ENCODE measurements around the gene CDK16.

The CDK16 gene

DNA sequence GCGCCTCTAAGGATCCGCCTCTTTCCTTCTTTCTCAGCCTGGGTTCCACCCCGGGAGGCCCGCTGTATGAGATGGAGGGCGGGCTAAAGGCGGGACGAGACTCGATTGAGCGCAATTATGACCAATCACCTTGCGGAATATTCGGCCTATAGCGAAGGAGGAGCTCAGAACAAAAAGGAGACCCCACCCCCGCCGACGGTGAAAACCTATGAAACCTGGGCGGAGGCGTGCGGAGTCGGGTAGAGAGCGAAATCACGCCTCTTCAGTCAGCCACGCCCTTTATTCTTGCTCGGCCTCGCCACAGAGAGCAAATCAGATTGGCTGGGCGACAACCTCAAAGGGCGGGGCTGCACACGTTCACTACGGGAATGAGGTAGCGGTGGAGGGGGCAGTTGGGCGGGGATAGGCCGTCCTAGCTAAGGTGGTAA lies 615 bp upstream of the CDK16 start:
- Histone ChIP-seq H3K9me3 (ENCODE audit: low read length) (no peaks in the 10 kb centered on the region), H2AFZ (ENCODE audit: low read depth, low read length) (peak overlapping the region; percentile 21), H3K4me1 (ENCODE audit: insufficient read depth, low read length) (peaks cover 32% of the 10 kb centered on the region), H3K4me3 (ENCODE audit: low read length) (peak overlapping the region; percentile 56), H3K36me3 (ENCODE audit: insufficient read depth, low read length) (peaks cover 41% of the 10 kb centered on the region), H3K27me3 (ENCODE audit: insufficient read depth, low read length) (no peaks in the 10 kb centered on the region)

DNA sequence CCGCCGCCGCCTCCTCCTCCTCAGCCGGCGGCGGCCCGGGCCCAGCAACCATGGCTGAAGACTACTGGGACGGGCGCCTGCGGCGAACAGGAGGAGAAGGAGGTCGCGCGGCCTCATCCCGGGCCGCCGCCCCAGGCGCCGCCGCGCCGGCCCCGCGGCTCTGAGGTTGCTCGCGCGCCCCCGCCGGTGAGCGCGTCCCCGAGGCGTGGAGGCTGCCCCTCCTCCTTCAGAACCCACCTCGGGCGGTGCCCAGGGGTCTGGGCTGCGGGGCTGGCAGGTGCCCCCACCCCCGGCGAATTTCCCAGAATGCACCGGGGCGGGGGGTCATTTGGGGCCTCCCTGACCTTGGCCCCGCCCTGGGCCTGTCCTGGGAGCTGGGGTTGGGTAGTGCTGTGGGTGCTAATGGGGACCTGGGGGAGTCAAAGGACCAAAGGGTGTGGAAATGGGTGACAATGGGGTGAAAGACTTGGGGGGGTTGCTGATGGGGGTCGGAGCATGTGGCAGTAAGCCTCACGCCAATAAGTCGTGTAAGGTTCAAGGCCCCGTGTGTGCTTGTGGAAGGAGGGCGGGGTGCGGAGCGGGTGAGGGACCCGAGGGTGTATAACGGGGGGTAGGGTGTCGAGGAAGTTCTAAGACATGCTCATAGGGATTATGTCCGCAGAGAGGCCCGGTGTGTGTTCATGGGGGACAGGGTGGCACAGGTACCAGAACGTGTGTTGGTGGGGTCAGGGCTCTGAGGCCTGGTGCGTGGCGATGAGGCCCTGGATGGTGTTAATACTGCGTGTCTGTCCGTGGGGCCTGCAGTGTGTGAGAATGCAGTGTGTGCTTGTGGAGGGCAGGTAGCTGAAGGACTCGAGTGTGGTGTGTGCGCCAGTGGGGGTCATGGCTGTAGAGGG lies 687 bp downstream of the CDK16 start:
- Histone ChIP-seq H3K4me3 (ENCODE audit: low read length) (peak overlapping the region; percentile 56), H3K36me3 (ENCODE audit: insufficient read depth, low read length) (peaks cover 43% of the 10 kb centered on the region), H3K27me3 (ENCODE audit: insufficient read depth, low read length) (no peaks in the 10 kb centered on the region), H3K9me3 (ENCODE audit: low read length) (no peaks in the 10 kb centered on the region), H2AFZ (ENCODE audit: low read depth, low read length) (peak overlapping the region; percentile 21), H3K4me1 (ENCODE audit: insufficient read depth, low read length) (peaks cover 32% of the 10 kb centered on the region)

DNA sequence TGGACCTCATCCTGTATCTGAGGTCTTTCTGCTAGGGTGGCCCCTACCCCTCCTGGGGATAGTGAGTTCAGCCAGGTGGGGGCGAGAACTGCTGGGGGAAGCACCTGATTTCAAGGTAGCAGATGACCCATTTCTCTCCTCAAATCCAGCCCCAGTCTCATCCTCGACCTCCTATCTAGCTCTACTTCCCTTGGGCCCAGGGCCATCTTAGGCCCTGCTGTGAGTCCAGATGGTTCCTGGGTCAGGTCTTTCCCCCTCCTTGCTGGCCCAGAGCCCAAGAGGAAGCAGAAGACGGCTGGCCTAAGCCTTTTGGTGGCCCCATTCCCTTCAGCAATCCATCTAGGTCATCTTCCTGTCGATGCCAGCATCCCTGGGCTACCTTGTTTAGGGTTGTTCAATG lies 3.3 kb downstream of the CDK16 start:
- H3K4me1 ChIP-seq (ENCODE audit: insufficient read depth, low read length) = peaks cover 29% of the 10 kb centered on the region
- no peak overlapping the region for H3K4me3 ChIP-seq (ENCODE audit: low read length)
- no peak overlapping the region for H2AFZ ChIP-seq (ENCODE audit: low read depth, low read length)
- no peaks in the 10 kb centered on the region for H3K27me3 ChIP-seq (ENCODE audit: insufficient read depth, low read length)
- H3K9me3 ChIP-seq (ENCODE audit: low read length) = no peaks in the 10 kb centered on the region
- peaks cover 44% of the 10 kb centered on the region for H3K36me3 ChIP-seq (ENCODE audit: insufficient read depth, low read length)

DNA sequence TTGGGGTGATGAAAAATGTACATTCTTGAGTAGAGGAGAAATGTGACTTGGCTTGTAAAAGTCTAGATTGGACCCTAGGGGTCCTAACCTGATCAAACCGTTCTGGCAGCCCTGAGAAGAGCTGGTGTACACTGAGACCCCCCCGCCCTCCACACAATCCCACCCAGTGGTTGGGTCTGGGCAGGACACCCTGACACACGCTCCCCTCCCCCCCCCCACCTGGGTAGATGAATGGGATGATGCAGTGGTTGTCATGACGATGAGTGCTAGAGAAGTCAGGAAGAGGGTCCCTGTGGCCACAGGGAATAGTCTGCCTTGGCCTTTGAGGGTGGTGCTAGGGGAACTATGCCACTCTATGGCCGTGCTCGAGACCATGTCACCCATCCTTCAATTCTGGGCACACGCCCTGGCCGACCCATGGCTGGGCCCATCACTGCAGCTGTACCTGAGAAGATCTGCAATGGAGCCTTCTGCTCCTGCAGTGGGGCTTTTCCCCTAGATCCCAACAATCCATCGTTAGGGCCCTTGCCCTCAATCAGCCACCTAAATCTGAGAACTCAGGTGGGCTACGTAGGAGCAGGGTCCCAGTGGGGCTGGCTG lies 4.4 kb downstream of the CDK16 start:
- no peak overlapping the region for H2AFZ ChIP-seq (ENCODE audit: low read depth, low read length)
- H3K27me3 ChIP-seq (ENCODE audit: insufficient read depth, low read length) = no peaks in the 10 kb centered on the region
- H3K4me3 ChIP-seq (ENCODE audit: low read length) = no peak overlapping the region
- H3K9me3 ChIP-seq (ENCODE audit: low read length) = no peaks in the 10 kb centered on the region
- peaks cover 20% of the 10 kb centered on the region for H3K4me1 ChIP-seq (ENCODE audit: insufficient read depth, low read length)
- H3K36me3 ChIP-seq (ENCODE audit: insufficient read depth, low read length) = peaks cover 52% of the 10 kb centered on the region

DNA sequence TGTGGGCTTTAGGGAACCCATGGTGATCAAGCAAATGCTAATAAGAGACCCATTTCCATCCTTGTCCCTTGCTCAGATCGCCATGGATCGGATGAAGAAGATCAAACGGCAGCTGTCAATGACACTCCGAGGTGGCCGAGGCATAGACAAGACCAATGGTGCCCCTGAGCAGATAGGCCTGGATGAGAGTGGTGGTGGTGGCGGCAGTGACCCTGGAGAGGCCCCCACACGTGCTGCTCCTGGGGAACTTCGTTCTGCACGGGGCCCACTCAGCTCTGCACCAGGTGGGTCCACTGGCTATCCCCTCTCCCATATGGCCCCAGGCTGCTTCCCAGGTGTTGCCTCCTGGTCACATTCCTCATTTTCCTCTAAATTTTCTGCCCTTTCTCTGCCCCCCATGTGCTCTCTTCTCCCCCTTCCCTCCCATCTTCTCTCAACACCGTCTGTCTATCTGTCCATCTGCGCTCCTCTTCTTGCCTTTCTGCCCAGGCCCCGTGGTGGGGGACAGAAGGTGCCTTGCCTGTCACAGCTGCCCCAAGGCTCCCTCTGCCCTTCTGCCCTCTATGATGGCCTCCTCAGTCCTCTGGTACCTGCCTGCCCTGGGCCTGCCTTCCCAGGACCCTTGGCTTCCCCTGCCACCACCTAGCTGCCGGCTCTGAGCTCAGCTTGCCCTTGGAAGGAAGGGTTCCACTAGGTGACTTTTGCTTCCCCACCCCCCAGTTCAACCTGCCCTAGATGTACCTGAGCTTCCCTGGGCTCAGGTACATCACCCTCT lies 5.2 kb downstream of the CDK16 start:
- Histone ChIP-seq H3K36me3 (ENCODE audit: insufficient read depth, low read length) (peaks cover 58% of the 10 kb centered on the region), H3K4me1 (ENCODE audit: insufficient read depth, low read length) (peaks cover 20% of the 10 kb centered on the region), H3K9me3 (ENCODE audit: low read length) (no peaks in the 10 kb centered on the region)

DNA sequence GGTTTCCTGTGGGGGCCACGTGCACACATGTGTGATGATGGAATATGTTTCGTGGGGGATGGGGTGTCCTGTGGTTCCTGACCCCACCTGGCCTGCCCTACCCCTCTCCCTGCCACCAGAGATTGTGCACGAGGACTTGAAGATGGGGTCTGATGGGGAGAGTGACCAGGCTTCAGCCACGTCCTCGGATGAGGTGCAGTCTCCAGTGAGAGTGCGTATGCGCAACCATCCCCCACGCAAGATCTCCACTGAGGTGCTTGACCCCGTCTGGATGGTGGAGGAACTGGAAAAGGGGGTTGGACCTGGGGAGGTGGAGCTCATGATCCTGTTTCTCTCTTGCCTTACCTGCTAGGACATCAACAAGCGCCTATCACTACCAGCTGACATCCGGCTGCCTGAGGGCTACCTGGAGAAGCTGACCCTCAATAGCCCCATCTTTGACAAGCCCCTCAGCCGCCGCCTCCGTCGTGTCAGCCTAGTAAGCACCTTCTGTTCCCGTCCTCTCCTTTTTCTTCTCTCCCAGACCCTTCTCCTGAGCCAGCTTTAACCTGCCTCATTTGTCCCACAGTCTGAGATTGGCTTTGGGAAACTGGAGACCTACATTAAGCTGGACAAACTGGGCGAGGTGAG lies 5.9 kb downstream of the CDK16 start:
- H3K36me3 ChIP-seq (ENCODE audit: insufficient read depth, low read length) = peaks cover 61% of the 10 kb centered on the region

More for the DNA sequence above, 5.2 kb downstream of the CDK16 start:
- no peak overlapping the region for H2AFZ ChIP-seq (ENCODE audit: low read depth, low read length)
- H3K4me3 ChIP-seq (ENCODE audit: low read length) = no peak overlapping the region
- no peaks in the 10 kb centered on the region for H3K27me3 ChIP-seq (ENCODE audit: insufficient read depth, low read length)

DNA sequence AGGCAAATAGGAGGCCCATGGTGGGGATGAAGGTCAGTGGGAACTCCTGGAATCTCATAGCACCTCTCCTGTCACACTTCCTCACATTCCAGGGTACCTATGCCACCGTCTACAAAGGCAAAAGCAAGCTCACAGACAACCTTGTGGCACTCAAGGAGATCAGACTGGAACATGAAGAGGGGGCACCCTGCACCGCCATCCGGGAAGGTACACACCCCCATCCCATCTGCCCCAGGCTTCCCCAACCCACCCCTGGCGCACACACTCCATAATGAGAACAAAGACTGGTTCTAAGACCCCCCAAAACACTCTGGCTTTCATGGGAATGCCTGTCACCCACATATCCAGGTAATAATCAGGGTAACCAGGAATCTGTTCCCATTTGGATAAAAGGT lies 6.4 kb downstream of the CDK16 start:
- Histone ChIP-seq H3K36me3 (ENCODE audit: insufficient read depth, low read length) (peaks cover 61% of the 10 kb centered on the region), H3K9me3 (ENCODE audit: low read length) (no peaks in the 10 kb centered on the region), H3K4me3 (ENCODE audit: low read length) (no peak overlapping the region), H2AFZ (ENCODE audit: low read depth, low read length) (no peak overlapping the region), H3K27me3 (ENCODE audit: insufficient read depth, low read length) (no peaks in the 10 kb centered on the region), H3K4me1 (ENCODE audit: insufficient read depth, low read length) (peaks cover 12% of the 10 kb centered on the region)

More for the DNA sequence above, 5.9 kb downstream of the CDK16 start:
- H2AFZ ChIP-seq (ENCODE audit: low read depth, low read length) = no peak overlapping the region
- H3K27me3 ChIP-seq (ENCODE audit: insufficient read depth, low read length) = no peaks in the 10 kb centered on the region
- peaks cover 17% of the 10 kb centered on the region for H3K4me1 ChIP-seq (ENCODE audit: insufficient read depth, low read length)
- H3K9me3 ChIP-seq (ENCODE audit: low read length) = no peaks in the 10 kb centered on the region
- H3K4me3 ChIP-seq (ENCODE audit: low read length) = no peak overlapping the region

DNA sequence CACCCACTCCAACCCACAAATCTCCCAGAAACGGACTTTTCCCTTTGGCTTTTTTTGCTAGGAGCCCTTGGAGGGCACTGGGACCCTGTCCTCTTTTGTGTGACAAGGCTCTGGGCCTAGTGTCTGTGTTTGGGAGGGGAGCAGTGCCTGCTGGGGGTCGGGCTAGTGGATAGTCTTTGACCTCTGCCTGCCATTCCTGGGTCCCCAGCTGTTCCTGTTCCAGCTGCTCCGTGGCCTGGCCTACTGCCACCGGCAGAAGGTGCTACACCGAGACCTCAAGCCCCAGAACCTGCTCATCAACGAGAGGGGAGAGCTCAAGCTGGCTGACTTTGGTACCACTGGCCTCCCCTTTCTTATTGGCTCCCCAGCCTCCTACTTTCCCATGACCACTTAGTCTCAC lies 7.6 kb downstream of the CDK16 start:
- H3K36me3 ChIP-seq (ENCODE audit: insufficient read depth, low read length) = peaks cover 61% of the 10 kb centered on the region
- H3K27me3 ChIP-seq (ENCODE audit: insufficient read depth, low read length) = no peaks in the 10 kb centered on the region
- no peak overlapping the region for H2AFZ ChIP-seq (ENCODE audit: low read depth, low read length)
- H3K4me1 ChIP-seq (ENCODE audit: insufficient read depth, low read length) = no peaks in the 10 kb centered on the region
- no peak overlapping the region for H3K4me3 ChIP-seq (ENCODE audit: low read length)
- H3K9me3 ChIP-seq (ENCODE audit: low read length) = no peaks in the 10 kb centered on the region

DNA sequence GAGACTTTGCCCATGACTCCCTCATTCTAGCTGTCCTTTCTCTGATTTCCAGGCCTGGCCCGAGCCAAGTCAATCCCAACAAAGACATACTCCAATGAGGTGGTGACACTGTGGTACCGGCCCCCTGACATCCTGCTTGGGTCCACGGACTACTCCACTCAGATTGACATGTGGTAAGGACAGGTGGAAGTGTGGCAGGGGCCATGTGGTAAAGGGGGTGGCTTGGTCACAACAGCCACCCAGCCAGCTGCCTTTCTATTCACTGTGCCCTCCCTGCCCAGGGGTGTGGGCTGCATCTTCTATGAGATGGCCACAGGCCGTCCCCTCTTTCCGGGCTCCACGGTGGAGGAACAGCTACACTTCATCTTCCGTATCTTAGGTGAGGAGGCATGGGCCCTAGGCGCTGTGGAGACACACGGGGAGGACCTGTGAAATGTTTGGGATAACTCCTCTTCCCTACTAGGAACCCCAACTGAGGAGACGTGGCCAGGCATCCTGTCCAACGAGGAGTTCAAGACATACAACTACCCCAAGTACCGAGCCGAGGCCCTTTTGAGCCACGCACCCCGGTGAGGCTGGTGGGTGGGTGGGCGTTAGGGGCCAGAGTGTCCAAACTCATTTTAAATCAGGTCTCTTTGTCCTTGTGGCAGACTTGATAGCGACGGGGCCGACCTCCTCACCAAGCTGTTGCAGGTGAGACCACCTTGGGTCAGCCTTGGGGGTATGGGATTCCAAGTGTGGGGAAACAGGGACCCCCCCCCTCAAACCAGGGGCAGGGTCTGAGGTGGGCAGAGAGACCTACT lies 8.3 kb downstream of the CDK16 start:
- Histone ChIP-seq H3K27me3 (ENCODE audit: insufficient read depth, low read length) (no peaks in the 10 kb centered on the region), H3K4me1 (ENCODE audit: insufficient read depth, low read length) (no peaks in the 10 kb centered on the region), H2AFZ (ENCODE audit: low read depth, low read length) (no peak overlapping the region), H3K36me3 (ENCODE audit: insufficient read depth, low read length) (peaks cover 56% of the 10 kb centered on the region), H3K4me3 (ENCODE audit: low read length) (no peak overlapping the region), H3K9me3 (ENCODE audit: low read length) (no peaks in the 10 kb centered on the region)

DNA sequence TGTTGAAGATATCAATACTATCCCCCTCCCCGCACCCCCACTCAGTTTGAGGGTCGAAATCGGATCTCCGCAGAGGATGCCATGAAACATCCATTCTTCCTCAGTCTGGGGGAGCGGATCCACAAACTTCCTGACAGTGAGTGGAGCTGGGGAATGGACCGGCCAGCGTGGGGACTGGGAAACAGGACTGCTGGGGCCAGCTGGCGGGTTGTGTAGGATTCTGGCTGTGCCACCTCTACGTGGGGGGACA lies 8.8 kb downstream of the CDK16 start:
- Histone ChIP-seq H3K4me1 (ENCODE audit: insufficient read depth, low read length) (peaks cover under 1% of the 10 kb centered on the region), H3K4me3 (ENCODE audit: low read length) (no peak overlapping the region), H2AFZ (ENCODE audit: low read depth, low read length) (no peak overlapping the region), H3K27me3 (ENCODE audit: insufficient read depth, low read length) (no peaks in the 10 kb centered on the region), H3K36me3 (ENCODE audit: insufficient read depth, low read length) (peaks cover 55% of the 10 kb centered on the region), H3K9me3 (ENCODE audit: low read length) (no peaks in the 10 kb centered on the region)

DNA sequence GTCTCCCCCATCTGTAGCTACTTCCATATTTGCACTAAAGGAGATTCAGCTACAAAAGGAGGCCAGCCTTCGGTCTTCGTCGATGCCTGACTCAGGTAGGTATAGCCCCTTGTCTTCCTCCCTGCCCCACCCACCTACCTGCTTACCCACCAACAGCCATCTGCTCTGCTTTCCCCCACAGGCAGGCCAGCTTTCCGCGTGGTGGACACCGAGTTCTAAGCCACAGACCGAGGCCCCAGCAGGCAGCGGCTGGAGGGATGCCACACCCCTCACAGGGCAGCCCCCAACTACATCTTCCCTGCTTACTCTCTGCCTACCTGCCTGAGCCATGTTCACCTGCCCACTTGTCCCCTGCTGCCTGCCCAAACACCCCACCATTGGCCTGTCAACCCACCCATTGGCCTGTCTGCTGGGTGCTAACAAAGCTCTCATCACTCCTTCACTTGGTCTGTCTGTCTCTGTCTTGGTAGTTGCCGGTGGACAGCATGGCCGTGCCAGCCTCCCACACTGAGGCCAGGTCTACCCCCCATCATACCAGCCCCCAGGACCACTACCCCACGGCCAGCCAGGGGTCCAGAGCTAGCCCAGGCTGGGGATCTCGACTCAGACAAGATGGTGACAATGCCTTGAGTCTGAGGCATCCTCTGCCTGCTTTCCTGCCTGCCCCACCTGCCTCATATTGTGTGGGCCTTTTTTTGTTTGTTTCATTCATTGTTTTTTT lies 10.2 kb downstream of the CDK16 start:
- H3K9me3 ChIP-seq (ENCODE audit: low read length) = no peaks in the 10 kb centered on the region
- peaks cover 48% of the 10 kb centered on the region for H3K36me3 ChIP-seq (ENCODE audit: insufficient read depth, low read length)
- H3K4me1 ChIP-seq (ENCODE audit: insufficient read depth, low read length) = peaks cover 5% of the 10 kb centered on the region
- H3K4me3 ChIP-seq (ENCODE audit: low read length) = no peak overlapping the region
- H3K27me3 ChIP-seq (ENCODE audit: insufficient read depth, low read length) = no peaks in the 10 kb centered on the region
- H2AFZ ChIP-seq (ENCODE audit: low read depth, low read length) = no peak overlapping the region

DNA sequence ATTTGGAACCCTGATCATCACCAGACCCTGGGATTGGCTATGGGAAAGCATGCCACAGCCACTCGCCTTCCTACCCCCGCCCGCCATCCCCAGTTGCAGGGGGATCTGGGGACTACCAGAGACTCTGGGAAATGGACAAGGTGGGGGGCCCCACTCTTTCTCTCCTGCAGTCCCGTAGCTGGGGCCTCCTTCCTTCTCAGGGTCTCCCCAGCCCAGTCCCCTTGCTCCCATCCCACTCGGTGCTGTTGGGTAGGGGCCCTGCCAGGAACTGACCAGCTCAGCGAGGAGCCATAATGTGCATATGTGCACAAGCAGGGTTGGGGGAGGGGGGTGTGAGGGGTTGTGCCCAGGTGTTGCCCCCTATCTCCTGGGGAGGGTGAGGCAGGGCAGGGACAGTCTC lies 10.9 kb downstream of the CDK16 start:
- Histone ChIP-seq H3K4me3 (ENCODE audit: low read length) (no peak overlapping the region), H2AFZ (ENCODE audit: low read depth, low read length) (no peak overlapping the region), H3K36me3 (ENCODE audit: insufficient read depth, low read length) (peaks cover 40% of the 10 kb centered on the region), H3K9me3 (ENCODE audit: low read length) (no peaks in the 10 kb centered on the region), H3K27me3 (ENCODE audit: insufficient read depth, low read length) (no peaks in the 10 kb centered on the region), H3K4me1 (ENCODE audit: insufficient read depth, low read length) (peaks cover 5% of the 10 kb centered on the region)
